ENCODE measurements around the gene TNRC6A.
A peak's percentile ranks its signal among the peaks of the same experiment; 100 is the strongest.

TNRC6A gene

DNA sequence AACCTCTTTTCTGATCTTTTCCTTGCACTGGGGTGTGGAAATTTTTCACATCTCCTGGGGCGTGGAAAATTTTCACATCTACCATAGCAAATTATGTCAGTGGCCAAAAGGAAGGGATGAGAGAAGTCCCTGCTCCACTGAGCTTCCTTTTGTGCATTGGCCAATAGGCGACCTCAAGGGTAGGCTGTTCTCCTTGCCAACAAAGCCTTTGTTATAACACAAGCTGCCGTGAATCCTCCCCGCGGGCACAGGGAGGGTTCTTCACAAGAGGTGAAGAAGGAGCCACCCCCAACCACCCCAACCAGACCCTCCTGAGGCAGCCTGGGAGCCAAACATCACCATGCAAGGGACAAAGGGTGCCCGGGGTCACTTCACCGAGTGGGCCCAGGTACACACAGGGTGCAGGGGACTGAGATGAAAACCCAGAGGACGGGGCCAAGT lies 122.8 kb downstream of the TNRC6A start:
- Histone ChIP-seq H2BK5ac (ENCODE audit: low read length) (no peak overlapping the region), H2AK5ac (ENCODE audit: low read depth, low read length) (no peak overlapping the region), H2BK15ac (ENCODE audit: low read length) (no peak overlapping the region), H3K18ac (ENCODE audit: low read length) (no peak overlapping the region), H3K27ac (replicated peaks; ENCODE audit: low read length) (no peak overlapping the region), H3K4ac (ENCODE audit: low read length) (no peak overlapping the region), H2AFZ (ENCODE audit: low read length) (no peak overlapping the region), H3K14ac (ENCODE audit: low read length) (no peak overlapping the region), H3K9me3 (replicated peaks in 1 of 2; ENCODE audit: control insufficient read depth in 2 of 2, insufficient read depth in 1 of 2, low read depth in 1 of 2, low read length in 2 of 2) (no peaks in the 10 kb centered on the region), H3K4me2 (ENCODE audit: insufficient read depth, low read length, poor library complexity, severe bottlenecking) (no peak overlapping the region), H3K4me3 (ENCODE audit: low read length in 2 of 2) (no peak overlapping the region), H3K27me3 (ENCODE audit: control insufficient read depth in 3 of 3, insufficient read depth in 3 of 3, low read depth in 1 of 3, low read length in 3 of 3) (peaks cover 0 to 5% (median 0%) of the 10 kb centered on the region in 3 experiments), H3K4me1 (ENCODE audit: control insufficient read depth in 2 of 2, insufficient read depth in 1 of 2, low read depth in 1 of 2, low read length in 2 of 2) (peaks cover 0 to 3% of the 10 kb centered on the region in 2 donors), H2BK120ac (ENCODE audit: low read depth, low read length) (no peak overlapping the region), H3K9ac (ENCODE audit: low read depth, low read length, poor library complexity) (no peak overlapping the region), H3K23ac (ENCODE audit: low read depth, low read length, poor library complexity) (no peak overlapping the region), H3K36me3 (replicated peaks in 1 of 2; ENCODE audit: control insufficient read depth in 2 of 2, insufficient read depth in 2 of 2, low read length in 2 of 2) (no peaks in the 10 kb centered on the region), H2BK12ac (ENCODE audit: low read length) (no peak overlapping the region), H4K91ac (ENCODE audit: low read depth, low read length, poor library complexity) (no peak overlapping the region), H3K79me1 (ENCODE audit: low read depth, low read length) (no peaks in the 10 kb centered on the region), H4K8ac (ENCODE audit: low read depth, low read length) (no peak overlapping the region)
- no peak for DNase-seq (ENCODE audit: low spot score)
- WGBS, 2 donors (ENCODE audit: extremely low coverage in 2 of 2, insufficient read length in 2 of 2, insufficient replicate concordance in 1 of 2): no CpG with 5 or more reads among the region's 8 CpGs

- Histone ChIP-seq H3K4me1 (ENCODE audit: control insufficient read depth in 2 of 2, insufficient read depth in 1 of 2, low read depth in 1 of 2, low read length in 2 of 2) (peaks cover 0 to 3% of the 10 kb centered on the region in 2 donors), H3K14ac (ENCODE audit: low read length) (no peak overlapping the region), H3K27me3 (ENCODE audit: control insufficient read depth in 3 of 3, insufficient read depth in 3 of 3, low read depth in 1 of 3, low read length in 3 of 3) (peaks cover 0 to 5% (median 0%) of the 10 kb centered on the region in 3 experiments), H3K36me3 (replicated peaks in 1 of 2; ENCODE audit: control insufficient read depth in 2 of 2, insufficient read depth in 2 of 2, low read length in 2 of 2) (no peaks in the 10 kb centered on the region), H3K23ac (ENCODE audit: low read depth, low read length, poor library complexity) (peak overlapping the region; percentile 35), H3K27ac (replicated peaks; ENCODE audit: low read length) (no peak overlapping the region), H2BK120ac (ENCODE audit: low read depth, low read length) (no peak overlapping the region), H3K4ac (ENCODE audit: low read length) (no peak overlapping the region), H2BK5ac (ENCODE audit: low read length) (no peak overlapping the region), H3K4me2 (ENCODE audit: insufficient read depth, low read length, poor library complexity, severe bottlenecking) (no peak overlapping the region), H3K9me3 (replicated peaks in 1 of 2; ENCODE audit: control insufficient read depth in 2 of 2, insufficient read depth in 1 of 2, low read depth in 1 of 2, low read length in 2 of 2) (no peaks in the 10 kb centered on the region), H2BK15ac (ENCODE audit: low read length) (no peak overlapping the region), H3K4me3 (ENCODE audit: low read length in 2 of 2) (no peak overlapping the region), H3K18ac (ENCODE audit: low read length) (no peak overlapping the region), H2BK12ac (ENCODE audit: low read length) (no peak overlapping the region), H4K91ac (ENCODE audit: low read depth, low read length, poor library complexity) (no peak overlapping the region), H4K8ac (ENCODE audit: low read depth, low read length) (no peak overlapping the region), H3K79me1 (ENCODE audit: low read depth, low read length) (no peaks in the 10 kb centered on the region), H3K9ac (ENCODE audit: low read depth, low read length, poor library complexity) (no peak overlapping the region), H2AFZ (ENCODE audit: low read length) (peak overlapping the region; percentile 75), H2AK5ac (ENCODE audit: low read depth, low read length) (no peak overlapping the region)
- no CpG with 5 or more reads among the region's 8 CpGs for WGBS, 2 donors (ENCODE audit: extremely low coverage in 2 of 2, insufficient read length in 2 of 2, insufficient replicate concordance in 1 of 2)
- no peak for DNase-seq (ENCODE audit: low spot score)
Observed at GRCh38 chr16:24853169-24853824, 123.8 kb downstream of the TNRC6A start.

DNA sequence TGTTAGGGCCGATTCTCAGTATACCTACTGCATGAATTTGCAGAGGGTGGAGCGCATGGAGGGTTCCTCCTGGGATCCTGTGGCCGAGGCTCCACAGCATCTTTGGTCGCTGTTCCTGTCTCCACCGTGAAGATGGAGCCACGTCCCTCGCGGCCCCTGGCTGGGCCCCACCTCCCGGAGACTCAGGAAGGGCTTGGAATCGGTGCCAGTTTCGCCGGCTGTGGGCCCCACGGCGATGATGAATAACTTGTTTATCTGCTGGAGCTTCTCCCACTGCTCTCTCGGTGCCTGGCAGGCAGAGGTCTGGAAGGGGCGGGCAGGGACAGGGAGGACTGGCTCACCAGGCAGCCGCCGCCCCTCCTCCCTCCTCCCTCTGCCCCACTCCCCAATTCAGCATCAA lies 124.4 kb downstream of the TNRC6A start:
- H3K9me3 ChIP-seq (replicated peaks in 1 of 2; ENCODE audit: control insufficient read depth in 2 of 2, insufficient read depth in 1 of 2, low read depth in 1 of 2, low read length in 2 of 2): no peaks in the 10 kb centered on the region
- no peak overlapping the region for H2BK5ac ChIP-seq (ENCODE audit: low read length)
- H3K27me3 ChIP-seq (ENCODE audit: control insufficient read depth in 3 of 3, insufficient read depth in 3 of 3, low read depth in 1 of 3, low read length in 3 of 3): peaks cover 0 to 5% (median 0%) of the 10 kb centered on the region in 3 experiments
- no peak overlapping the region for H3K4me2 ChIP-seq (ENCODE audit: insufficient read depth, low read length, poor library complexity, severe bottlenecking)
- H4K91ac ChIP-seq (ENCODE audit: low read depth, low read length, poor library complexity): no peak overlapping the region
- no peak overlapping the region for H2BK15ac ChIP-seq (ENCODE audit: low read length)
- H3K23ac ChIP-seq (ENCODE audit: low read depth, low read length, poor library complexity): peak overlapping the region; percentile 35
- H3K18ac ChIP-seq (ENCODE audit: low read length): no peak overlapping the region
- H3K14ac ChIP-seq (ENCODE audit: low read length): no peak overlapping the region
- no peak overlapping the region for H3K27ac ChIP-seq (replicated peaks; ENCODE audit: low read length)
- H3K4me1 ChIP-seq (ENCODE audit: control insufficient read depth in 2 of 2, insufficient read depth in 1 of 2, low read depth in 1 of 2, low read length in 2 of 2): peaks cover 0 to 3% of the 10 kb centered on the region in 2 donors
- no peaks in the 10 kb centered on the region for H3K79me1 ChIP-seq (ENCODE audit: low read depth, low read length)
- no CpG with 5 or more reads among the region's 18 CpGs for WGBS, 2 donors (ENCODE audit: extremely low coverage in 2 of 2, insufficient read length in 2 of 2, insufficient replicate concordance in 1 of 2)
- H2BK12ac ChIP-seq (ENCODE audit: low read length): no peak overlapping the region
- no peaks in the 10 kb centered on the region for H3K36me3 ChIP-seq (replicated peaks in 1 of 2; ENCODE audit: control insufficient read depth in 2 of 2, insufficient read depth in 2 of 2, low read length in 2 of 2)
- peak overlapping the region; percentile 75 for H2AFZ ChIP-seq (ENCODE audit: low read length)
- DNase-seq (ENCODE audit: low spot score): no peak
- H4K8ac ChIP-seq (ENCODE audit: low read depth, low read length): no peak overlapping the region
- no peak overlapping the region for H2BK120ac ChIP-seq (ENCODE audit: low read depth, low read length)
- H3K4ac ChIP-seq (ENCODE audit: low read length): no peak overlapping the region
- H2AK5ac ChIP-seq (ENCODE audit: low read depth, low read length): no peak overlapping the region
- no peak overlapping the region for H3K4me3 ChIP-seq (ENCODE audit: low read length in 2 of 2)
- H3K9ac ChIP-seq (ENCODE audit: low read depth, low read length, poor library complexity): no peak overlapping the region

GRCh38 chr16:24854607-24855171 lies 125.2 kb downstream of the TNRC6A start:
- H3K27me3 ChIP-seq (ENCODE audit: control insufficient read depth in 3 of 3, insufficient read depth in 3 of 3, low read depth in 1 of 3, low read length in 3 of 3): peaks cover 0 to 5% (median 0%) of the 10 kb centered on the region in 3 experiments
- H3K18ac ChIP-seq (ENCODE audit: low read length): no peak overlapping the region
- no peak overlapping the region for H4K91ac ChIP-seq (ENCODE audit: low read depth, low read length, poor library complexity)
- no peak overlapping the region for H3K4ac ChIP-seq (ENCODE audit: low read length)
- H2BK15ac ChIP-seq (ENCODE audit: low read length): no peak overlapping the region
- H2AK5ac ChIP-seq (ENCODE audit: low read depth, low read length): no peak overlapping the region
- H4K8ac ChIP-seq (ENCODE audit: low read depth, low read length): no peak overlapping the region
- no peaks in the 10 kb centered on the region for H3K36me3 ChIP-seq (replicated peaks in 1 of 2; ENCODE audit: control insufficient read depth in 2 of 2, insufficient read depth in 2 of 2, low read length in 2 of 2)
- no peak overlapping the region for H2BK12ac ChIP-seq (ENCODE audit: low read length)
- no peak overlapping the region for H3K4me2 ChIP-seq (ENCODE audit: insufficient read depth, low read length, poor library complexity, severe bottlenecking)
- H3K9me3 ChIP-seq (replicated peaks in 1 of 2; ENCODE audit: control insufficient read depth in 2 of 2, insufficient read depth in 1 of 2, low read depth in 1 of 2, low read length in 2 of 2): no peaks in the 10 kb centered on the region
- no peak overlapping the region for H3K4me3 ChIP-seq (ENCODE audit: low read length in 2 of 2)
- no peak overlapping the region for H2BK5ac ChIP-seq (ENCODE audit: low read length)
- no peak for DNase-seq (ENCODE audit: low spot score)
- H3K4me1 ChIP-seq (ENCODE audit: control insufficient read depth in 2 of 2, insufficient read depth in 1 of 2, low read depth in 1 of 2, low read length in 2 of 2): peaks cover 0 to 3% of the 10 kb centered on the region in 2 donors
- no peak overlapping the region for H3K27ac ChIP-seq (replicated peaks; ENCODE audit: low read length)
- H3K14ac ChIP-seq (ENCODE audit: low read length): no peak overlapping the region
- H2BK120ac ChIP-seq (ENCODE audit: low read depth, low read length): no peak overlapping the region
- H3K9ac ChIP-seq (ENCODE audit: low read depth, low read length, poor library complexity): no peak overlapping the region
- H3K23ac ChIP-seq (ENCODE audit: low read depth, low read length, poor library complexity): no peak overlapping the region
- no peaks in the 10 kb centered on the region for H3K79me1 ChIP-seq (ENCODE audit: low read depth, low read length)
- no peak overlapping the region for H2AFZ ChIP-seq (ENCODE audit: low read length)

Data from neuronal stem cell (in vitro differentiated cells).